Activated gamma-delta T cell treated with anti-CD3 and anti-CD28 coated beads, Interleukin-2, amount 50 U/mL, for 16 hours (primary cell): ENCODE data around the gene ZFP57.

Source experiments
- DNase-seq: peaks from one replicate; pipeline ENCODE4 v3.0.0-alpha.2; 2020; ENCODE audit warnings: low read depth

The ZFP57 gene

DNA sequence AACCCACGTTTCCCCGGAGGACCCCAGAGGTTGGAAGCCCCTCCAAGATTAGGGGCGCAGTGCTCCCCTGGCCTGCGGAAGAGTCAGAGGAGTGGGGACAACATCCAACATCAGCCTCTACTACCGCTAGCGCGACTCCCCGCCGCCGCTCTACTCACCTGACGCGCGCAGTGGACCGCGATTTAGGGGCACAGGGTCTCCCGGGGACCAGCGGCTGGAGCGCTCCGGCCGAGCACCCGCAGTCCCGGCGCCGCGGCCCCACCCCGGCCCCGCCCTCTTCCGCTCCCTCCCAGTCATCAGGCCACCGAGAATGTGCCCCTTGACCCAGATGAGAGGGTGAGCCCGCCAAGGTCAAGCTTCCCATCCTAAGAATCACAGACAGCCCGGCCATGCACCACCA is at the start of gene ZFP57:
Gene ZFP57, minus strand, starts transcription at position 249 of the 400 bp plus-strand sequence. CDS start 4,149 bp downstream, outside the sequence.
- no peak for DNase-seq

DNA sequence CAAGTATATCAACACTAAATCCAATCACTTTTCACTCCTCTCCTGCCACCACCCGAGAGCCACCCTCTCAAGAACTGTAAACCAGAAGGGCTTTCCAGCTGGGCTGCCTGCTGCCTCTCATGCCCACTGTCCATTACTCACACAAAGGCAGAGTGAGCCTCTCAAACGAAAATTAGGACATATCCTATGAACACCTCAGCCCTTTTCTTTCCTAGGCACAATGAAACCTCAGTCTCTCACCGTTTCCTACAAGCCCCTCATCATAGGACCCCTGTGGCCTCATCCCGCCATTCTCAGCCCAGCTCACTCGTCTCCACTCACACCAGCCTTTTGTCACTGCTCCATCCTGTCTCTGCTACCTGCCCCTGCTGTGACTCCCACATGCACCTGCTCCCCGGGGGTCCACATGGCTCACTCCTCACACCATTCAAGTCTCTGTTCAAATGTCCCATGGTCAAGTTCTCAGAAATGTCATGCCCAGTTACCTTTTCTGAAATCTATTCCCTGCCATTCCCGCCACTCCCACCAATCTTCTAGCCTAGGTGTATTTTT is 49.7 kb upstream of the ZFP57 start:
- no peak for DNase-seq

DNA sequence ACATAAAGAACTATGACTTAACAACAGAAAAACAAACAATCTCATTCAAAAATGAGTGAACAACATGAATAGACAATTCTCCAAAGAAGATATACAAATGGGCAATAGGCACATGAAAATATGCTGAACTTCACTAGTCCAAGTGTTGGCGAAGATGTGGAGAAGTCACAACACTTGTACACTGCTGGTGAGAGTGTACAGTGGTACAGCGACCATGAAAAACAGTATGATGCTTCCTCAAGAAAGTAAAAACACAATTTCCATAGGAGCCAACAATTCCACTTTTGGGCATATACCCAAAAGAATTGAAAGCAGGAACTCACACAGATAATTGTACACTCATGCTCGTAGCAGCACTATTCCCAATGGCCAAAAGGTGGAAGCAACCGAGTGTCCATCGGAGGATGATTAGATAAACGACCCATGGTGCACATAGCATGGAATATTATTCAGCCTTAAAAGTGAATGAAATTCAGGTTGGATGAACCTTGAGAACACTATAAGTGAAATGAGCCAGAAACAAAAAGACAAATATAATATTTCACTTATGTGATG is 48.9 kb upstream of the ZFP57 start:
- DNase-seq, result no peak

DNA sequence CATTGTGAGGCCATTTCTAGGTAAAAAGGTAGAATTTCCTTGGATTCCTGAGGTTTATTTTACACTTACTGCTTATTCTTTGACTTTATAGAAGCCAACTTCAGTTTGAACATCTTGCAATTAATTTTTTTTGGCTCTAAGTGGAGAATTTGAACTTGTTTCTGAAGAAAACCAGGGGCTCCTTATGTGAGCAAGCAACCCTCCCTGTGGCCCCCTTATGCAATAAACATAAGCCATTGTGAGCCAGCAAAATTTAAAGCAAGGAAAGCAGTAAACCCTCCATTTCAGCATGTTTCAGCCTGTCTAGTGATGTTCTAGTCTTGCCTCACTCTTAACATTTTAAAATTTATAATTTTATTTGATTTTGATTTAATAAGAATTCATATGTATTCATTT is 47.9 kb upstream of the ZFP57 start:
- no peak for DNase-seq

DNA sequence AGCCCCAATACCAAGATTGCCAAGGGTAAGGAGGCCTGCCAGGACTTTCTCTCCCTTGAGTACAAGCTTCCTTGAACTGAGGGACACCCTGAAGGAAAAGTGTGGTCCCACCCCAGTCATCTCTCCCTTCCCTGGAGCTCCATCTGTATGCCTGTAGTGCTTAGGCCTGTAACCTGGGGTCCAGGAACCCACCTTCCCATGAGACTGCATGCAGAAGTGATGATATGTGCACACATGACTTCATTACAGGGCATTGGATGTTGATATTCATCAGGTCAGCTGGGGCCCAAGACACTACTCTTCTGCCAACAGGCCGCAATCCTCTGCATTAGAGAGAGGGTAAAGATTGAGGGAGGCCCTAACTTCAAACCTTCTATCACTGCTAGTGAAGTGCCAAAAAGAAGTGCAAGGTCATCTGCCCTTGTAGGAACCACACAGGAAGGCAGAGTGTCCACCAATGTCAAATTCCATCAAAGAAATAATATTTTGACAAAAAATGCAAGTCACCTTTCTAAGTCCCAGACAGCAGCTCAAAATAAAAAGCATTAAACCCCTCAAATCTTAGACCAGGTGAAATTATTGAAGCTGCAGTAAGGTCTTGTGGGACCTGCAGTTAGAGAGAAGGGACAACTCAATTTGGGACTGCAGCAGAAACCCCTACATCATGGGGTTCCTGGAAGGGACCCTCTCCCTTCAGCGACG is 47.4 kb upstream of the ZFP57 start:
- DNase-seq, result no peak

DNA sequence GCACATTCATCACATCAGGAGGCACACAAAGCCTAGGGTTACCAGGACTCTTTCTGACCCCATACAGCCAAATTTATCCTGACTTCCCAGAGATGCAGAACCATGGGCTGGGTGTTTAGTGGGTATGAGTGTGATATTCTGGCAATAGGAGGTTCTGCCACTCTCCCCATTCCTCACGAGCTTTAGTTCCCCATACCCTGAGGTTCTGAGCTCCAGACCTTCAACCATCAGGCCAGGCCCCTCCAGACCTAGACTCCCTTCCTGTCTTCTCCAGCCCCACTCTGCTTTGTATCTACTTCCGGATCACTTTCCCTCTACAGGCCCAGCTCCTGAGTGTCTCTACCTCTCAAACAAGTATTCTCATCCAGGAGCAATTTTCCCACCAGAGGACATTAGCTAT is 46.7 kb upstream of the ZFP57 start:
- DNase-seq, result no peak

DNA sequence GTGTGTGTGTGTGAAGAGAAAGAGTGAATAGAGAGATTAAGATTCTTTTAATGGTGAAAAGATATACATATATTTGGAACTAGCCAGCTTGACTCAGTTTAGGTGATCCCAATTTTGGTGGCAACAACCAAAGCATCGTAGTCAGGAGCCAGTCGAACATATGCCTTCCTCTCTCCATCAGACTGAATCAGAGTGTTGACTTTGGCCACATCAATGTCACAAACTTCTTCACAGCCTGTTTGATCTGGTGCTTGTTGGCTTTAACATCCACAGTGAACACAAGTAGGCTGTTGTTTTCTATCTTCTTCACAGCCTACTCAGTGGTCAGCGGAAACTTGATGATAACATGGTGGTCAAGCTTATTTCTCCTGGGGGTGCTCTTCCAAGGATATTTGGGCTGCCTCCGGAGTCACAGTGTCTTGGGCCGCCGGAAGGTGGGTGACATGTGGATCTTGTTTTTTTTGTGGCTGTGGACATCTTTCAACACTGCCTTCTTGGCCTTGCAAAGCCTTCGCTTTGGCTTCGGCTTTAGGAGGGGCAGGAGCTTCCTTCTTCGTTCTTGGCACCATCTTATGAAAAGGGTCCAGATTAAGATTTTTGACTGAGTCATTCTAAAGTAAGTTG is 45.7 kb upstream of the ZFP57 start:
- DNase-seq, result no peak

DNA sequence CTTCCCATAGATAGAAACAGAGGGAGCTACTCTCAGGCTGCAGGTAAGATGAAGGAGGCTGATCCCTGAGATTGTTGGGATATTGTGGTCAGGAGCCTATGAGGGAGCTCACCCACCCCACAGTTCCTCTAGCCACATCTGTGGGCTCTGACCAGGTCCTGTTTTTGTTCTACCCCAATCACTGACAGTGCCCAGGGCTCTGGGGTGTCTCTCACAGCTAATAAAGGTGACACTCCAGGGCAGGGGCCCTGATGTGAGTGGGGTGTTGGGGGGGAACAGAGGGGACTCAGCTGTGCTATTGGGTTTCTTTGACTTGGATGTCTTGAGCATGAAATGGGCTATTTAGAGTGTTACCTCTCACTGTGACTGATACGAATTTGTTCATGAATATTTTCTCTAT is 45.0 kb upstream of the ZFP57 start:
- DNase-seq, result no peak

DNA sequence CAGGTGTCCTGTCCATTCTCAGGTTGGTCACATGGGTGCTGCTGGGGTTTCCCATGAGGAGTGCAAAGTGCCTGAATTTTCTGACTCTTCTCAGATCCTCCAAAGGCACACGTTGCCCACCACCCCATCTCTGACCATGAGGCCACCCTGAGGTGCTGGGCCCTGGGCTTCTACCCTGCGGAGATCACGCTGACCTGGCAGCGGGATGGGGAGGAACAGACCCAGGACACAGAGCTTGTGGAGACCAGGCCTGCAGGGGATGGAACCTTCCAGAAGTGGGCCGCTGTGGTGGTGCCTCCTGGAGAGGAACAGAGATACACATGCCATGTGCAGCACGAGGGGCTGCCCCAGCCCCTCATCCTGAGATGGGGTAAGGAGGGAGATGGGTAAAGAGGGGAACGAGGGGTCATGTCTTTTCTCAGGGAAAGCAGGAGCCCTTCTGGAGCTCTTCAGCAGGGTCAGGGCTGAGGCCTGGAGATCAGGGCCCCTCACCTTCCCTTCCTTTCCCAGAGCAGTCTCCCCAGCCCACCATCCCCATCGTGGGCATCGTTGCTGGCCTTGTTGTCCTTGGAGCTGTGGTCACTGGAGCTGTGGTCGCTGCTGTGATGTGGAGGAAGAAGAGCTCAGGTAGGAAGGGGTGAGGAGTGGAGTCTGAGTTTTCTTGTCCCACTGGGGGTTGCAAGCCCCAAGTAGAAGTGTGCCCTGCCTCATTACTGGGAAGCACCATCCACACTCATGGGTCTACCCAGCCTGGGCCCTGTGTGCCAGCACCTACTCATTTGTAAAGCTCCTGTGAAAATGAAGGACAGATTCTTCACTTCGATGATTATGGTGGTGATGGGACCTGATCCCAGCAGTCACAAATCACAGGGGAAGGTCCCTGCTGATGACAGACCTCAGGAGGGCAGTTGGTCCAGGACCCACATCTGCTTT is 44.3 kb upstream of the ZFP57 start:
- no peak for DNase-seq

DNA sequence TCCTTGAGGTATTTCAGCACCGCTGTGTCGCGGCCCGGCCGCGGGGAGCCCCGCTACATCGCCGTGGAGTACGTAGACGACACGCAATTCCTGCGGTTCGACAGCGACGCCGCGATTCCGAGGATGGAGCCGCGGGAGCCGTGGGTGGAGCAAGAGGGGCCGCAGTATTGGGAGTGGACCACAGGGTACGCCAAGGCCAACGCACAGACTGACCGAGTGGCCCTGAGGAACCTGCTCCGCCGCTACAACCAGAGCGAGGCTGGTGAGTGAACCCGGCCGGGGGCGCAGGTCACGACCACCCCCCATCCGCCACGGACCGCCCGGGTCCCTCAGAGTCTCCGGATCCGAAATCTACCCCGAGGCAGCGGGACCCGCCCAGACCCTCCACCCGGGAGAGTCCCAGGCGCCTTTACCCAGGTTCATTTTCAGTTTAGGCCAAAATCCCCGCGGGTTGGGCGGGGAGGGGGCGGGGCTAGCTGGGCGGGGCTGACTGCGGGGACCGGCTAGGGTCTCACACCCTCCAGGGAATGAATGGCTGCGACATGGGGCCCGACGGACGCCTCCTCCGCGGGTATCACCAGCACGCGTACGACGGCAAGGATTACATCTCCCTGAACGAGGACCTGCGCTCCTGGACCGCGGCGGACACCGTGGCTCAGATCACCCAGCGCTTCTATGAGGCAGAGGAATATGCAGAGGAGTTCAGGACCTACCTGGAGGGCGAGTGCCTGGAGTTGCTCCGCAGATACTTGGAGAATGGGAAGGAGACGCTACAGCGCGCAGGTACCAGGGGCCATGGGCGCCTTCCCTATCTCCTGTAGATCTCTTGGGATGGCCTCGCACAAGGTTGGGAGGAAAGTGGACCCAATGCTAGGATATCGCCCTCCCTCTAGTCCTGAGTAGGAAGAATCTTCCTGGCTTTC is 43.0 kb upstream of the ZFP57 start:
- DNase-seq, result peak; percentile 75

DNA sequence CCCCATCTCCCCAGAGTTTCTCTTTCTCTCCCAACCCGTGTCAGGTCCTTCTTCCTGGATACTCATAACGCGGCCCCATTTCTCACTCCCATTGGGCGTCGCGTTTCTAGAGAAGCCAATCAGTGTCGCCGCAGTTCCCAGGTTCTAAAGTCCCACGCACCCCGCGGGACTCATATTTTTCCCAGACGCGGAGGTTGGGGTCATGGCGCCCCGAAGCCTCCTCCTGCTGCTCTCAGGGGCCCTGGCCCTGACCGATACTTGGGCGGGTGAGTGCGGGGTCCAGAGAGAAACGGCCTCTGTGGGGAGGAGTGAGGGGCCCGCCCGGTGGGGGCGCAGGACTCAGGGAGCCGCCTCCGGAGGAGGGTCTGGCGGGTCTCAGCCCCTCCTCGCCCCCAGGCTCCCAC is 42.3 kb upstream of the ZFP57 start, which contains the start of gene HLA-F:
Gene HLA-F, plus strand, starts transcription at position 173 of the 404 bp plus-strand sequence. Its CDS starts 30 bp downstream, at position 203.
- DNase-seq, result peak; percentile 75

DNA sequence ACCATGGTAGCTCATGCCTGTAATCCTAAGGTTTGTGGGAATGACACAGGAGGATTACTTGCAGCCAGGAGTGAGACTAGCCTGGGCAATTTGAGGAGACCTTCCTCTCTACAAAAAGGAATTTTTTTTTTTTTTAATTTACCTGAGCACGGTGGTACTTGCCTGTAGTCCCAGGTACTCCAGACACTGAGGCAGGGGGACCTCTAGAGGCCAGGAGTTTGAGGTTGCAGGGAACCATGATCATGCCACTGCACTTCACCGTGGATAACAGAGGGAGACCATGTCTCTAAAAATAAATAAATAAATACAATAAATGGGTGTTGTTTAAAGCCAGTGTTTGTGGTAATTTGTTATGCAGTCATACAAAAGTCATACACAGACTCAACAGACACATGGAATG is 39.9 kb upstream of the ZFP57 start:
- DNase-seq, result no peak

DNA sequence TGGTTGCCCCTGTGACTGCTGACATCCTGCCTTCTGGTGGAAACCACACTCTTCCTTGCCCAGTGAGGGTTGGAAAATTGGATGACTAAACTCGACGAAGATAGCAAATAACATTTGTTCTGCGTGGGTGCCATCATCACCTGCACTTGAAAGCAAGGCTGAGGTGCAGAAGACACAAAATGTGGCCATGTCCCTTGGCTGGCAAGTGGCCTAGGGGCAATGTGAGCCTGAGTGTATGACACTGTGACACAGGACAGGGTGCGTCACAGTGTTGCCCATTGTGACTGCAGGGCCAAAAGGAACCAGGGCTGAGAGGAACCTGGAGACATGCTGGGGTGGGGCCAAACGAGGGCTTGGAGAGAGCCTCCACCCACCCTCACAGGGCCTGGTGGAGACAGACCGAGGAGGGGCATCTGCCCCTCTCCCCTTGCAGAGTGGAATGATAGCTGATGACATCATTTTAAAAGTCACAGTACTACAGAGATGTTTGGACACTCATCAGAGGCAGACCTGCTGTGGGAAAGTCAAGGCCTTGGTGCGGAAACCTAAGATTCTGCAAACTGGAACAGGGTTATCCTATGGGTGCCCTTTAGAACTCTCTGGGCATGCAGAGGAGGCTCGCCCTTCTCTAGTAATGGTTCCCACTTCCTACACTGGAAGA is 29.5 kb upstream of the ZFP57 start:
- DNase-seq, result no peak

DNA sequence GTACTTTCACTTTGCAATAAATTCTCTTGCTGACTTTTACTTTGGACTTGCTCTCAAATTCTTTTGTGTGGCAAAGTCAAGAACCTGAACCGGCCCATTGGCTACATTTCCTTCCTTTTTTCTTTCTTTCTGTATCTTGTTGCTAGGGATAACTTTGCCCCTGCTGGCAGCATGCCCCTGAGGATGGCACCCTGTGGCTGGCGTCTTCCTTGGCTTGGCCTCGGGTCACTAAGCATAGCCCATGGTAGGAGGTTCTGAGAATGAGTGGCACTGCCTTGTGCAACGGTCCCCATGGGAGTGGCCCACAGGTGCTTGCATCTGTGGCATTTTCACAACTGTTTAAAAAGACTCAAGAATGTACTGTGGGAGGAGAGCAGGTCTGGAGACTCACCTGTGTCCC is 28.2 kb upstream of the ZFP57 start:
- no peak for DNase-seq

DNA sequence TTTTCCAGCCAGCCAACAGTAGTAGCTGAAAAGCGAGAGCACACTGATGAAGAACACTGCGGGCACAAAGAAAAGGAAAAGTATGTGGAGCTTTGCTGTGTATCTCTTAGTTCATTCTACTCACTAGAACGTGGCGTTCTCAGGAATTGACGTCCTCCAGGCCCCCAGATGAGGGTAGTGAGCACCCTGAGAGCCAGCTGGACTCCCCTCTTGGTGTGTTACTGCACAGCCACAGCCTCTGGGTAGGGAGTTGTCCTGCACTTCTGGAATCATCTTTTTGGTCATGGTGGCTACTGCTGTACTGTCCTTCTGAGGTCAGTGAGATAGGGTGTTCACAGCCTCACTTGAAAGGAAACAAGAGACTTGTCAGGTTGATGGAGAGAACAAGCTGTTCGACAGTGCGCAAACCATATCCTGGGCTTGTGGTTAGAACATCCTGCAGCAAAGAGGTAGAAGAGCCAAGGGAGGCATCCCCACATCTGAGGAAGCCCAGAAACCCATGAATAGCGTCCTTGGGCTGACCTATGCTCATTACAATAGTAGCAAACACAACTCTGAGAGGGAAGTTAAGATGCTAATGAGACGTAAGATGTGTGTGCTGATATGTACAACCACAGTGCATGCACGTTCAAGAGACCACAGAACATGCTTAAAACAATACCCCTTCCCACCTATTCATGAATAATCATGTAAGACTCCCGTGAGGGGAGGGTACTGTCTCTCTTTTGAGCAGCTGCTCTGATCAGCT is 27.7 kb upstream of the ZFP57 start:
- peak; percentile 51 for DNase-seq

DNA sequence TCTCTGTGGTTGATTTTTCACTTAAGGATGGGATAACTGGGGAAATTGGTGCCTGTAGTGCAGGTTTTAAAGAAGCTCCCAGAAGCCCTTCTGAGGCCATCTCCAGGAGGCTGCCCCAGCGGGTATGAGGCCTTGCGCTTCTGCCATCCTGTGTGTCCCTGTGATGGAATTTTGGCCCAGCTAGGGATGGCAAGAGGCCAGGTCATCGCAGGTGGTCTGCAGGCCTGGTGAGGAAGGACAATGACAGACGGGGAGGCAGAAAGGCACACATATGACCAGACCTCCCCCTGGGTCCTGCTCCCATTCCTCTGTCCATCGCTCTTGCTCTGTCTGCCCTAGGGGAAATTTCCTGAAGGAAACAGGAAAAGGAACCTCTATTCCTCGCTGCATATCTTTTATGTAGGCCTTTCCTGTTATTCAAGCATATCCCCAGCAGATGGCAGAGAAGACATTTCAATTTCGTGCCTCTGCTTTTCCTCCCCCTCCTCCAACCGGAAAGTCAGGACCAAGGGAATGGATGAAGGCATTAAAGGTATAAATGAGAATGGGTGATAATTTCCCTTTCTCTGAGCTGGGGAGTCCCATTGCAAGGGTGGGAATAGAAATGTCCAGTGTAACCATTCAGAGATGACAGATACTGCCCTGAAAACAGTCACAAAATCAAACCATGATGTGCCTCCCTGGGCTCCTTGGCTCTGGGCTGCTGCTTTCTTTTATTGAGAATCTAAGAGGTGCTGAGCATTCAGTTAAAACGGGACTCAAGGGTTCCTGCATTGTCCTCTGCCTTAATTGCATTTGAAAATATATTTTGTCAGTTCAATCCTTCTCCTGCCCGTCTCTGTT is 24.7 kb upstream of the ZFP57 start:
- DNase-seq, result no peak

DNA sequence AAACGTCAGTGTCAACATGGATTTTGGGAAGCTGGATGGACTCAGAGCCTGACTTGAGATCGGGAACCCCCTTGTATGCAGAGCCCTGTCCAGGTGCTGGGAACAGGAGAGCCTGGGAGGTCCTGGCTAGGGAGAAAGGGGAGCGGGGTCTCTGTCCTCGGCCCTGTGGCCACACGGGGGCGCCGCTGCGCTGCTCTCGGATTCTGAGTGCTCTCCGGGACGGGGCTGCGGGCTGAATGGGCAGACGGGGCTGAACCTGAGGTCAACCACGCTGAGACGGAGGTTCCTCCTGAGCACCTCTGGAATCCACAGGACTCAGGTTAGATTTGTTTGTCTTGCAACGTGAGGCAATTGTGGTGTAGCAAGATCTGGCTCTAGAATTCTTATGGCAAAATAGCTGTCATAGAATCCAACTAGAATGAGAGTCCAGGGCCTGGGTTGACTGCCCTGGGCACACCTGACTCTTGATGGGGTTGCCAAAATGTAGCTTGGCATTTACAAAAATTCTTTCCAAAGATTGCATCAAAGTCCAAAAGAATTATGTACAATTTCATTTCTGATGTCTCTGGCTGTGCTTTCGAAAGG is 21.7 kb upstream of the ZFP57 start:
- DNase-seq, result peak; percentile 73
